ENCODE data around the gene DHODH.

Gene DHODH

GRCh38 chr16:72014675-72015074 lies 6.1 kb downstream of the DHODH start:
- no peaks in the 10 kb centered on the region for H3K27me3 ChIP-seq (ENCODE audit: insufficient read depth, low read length)

GRCh38 chr16:72015124-72015523 lies 6.6 kb downstream of the DHODH start:
- peaks cover 35% of the 10 kb centered on the region for H3K36me3 ChIP-seq (ENCODE audit: insufficient read depth, low read length)
- no peak overlapping the region for H3K4me3 ChIP-seq (ENCODE audit: low read depth, low read length, poor library complexity, severe bottlenecking)
- no peaks in the 10 kb centered on the region for H3K79me2 ChIP-seq (ENCODE audit: insufficient read depth, low read length)
- H4K20me1 ChIP-seq (ENCODE audit: insufficient read depth, low read length): no peaks in the 10 kb centered on the region
- peaks cover 15% of the 10 kb centered on the region for H3K4me1 ChIP-seq (ENCODE audit: insufficient read depth, low read length, severe bottlenecking)
- H3K4me2 ChIP-seq (ENCODE audit: low read length): no peak overlapping the region
- no peak overlapping the region for H3K27ac ChIP-seq (ENCODE audit: low read depth, low read length, poor library complexity, severe bottlenecking)
- H3K9ac ChIP-seq (ENCODE audit: low read length): no peak overlapping the region
- H2AFZ ChIP-seq (ENCODE audit: low read length): no peak overlapping the region
- no peaks in the 10 kb centered on the region for H3K27me3 ChIP-seq (ENCODE audit: insufficient read depth, low read length)
- H3F3A ChIP-seq (ENCODE audit: insufficient read depth, low read length): no peaks in the 10 kb centered on the region
- no peak for TF ChIP-seq EZH2 (IDR thresholded peaks at IDR 0.05; ENCODE audit: borderline replicate concordance, low read length)
- TF ChIP-seq CTCF (IDR thresholded peaks at IDR 0.05; ENCODE audit: low read length): no peak
- no peaks in the 10 kb centered on the region for H3K9me3 ChIP-seq (ENCODE audit: low read length)
- no peaks in the 10 kb centered on the region for H3K9me2 ChIP-seq (ENCODE audit: low read depth, low read length)

More at GRCh38 chr16:72014675-72015074, 6.1 kb downstream of the DHODH start:
- no peak overlapping the region for H3K4me2 ChIP-seq (ENCODE audit: low read length)
- H3K36me3 ChIP-seq (ENCODE audit: insufficient read depth, low read length): peaks cover 35% of the 10 kb centered on the region
- no peaks in the 10 kb centered on the region for H3F3A ChIP-seq (ENCODE audit: insufficient read depth, low read length)
- no peak overlapping the region for H3K4me3 ChIP-seq (ENCODE audit: low read depth, low read length, poor library complexity, severe bottlenecking)
- H2AFZ ChIP-seq (ENCODE audit: low read length): no peak overlapping the region
- no peak overlapping the region for H3K9ac ChIP-seq (ENCODE audit: low read length)
- no peak overlapping the region for H3K27ac ChIP-seq (ENCODE audit: low read depth, low read length, poor library complexity, severe bottlenecking)
- H3K9me3 ChIP-seq (ENCODE audit: low read length): no peaks in the 10 kb centered on the region
- H3K9me2 ChIP-seq (ENCODE audit: low read depth, low read length): no peaks in the 10 kb centered on the region
- H4K20me1 ChIP-seq (ENCODE audit: insufficient read depth, low read length): no peaks in the 10 kb centered on the region
- H3K4me1 ChIP-seq (ENCODE audit: insufficient read depth, low read length, severe bottlenecking): peaks cover 16% of the 10 kb centered on the region
- TF ChIP-seq EZH2 (IDR thresholded peaks at IDR 0.05; ENCODE audit: borderline replicate concordance, low read length) (no peak), CTCF (IDR thresholded peaks at IDR 0.05; ENCODE audit: low read length) (no peak)
- no peaks in the 10 kb centered on the region for H3K79me2 ChIP-seq (ENCODE audit: insufficient read depth, low read length)

GRCh38 chr16:72018470-72018869 lies 9.9 kb downstream of the DHODH start:
- no peak overlapping the region for H3K4me2 ChIP-seq (ENCODE audit: low read length)
- H3F3A ChIP-seq (ENCODE audit: insufficient read depth, low read length): no peaks in the 10 kb centered on the region
- no peaks in the 10 kb centered on the region for H3K79me2 ChIP-seq (ENCODE audit: insufficient read depth, low read length)
- H3K4me3 ChIP-seq (ENCODE audit: low read depth, low read length, poor library complexity, severe bottlenecking): no peak overlapping the region
- H4K20me1 ChIP-seq (ENCODE audit: insufficient read depth, low read length): no peaks in the 10 kb centered on the region
- peaks cover 58% of the 10 kb centered on the region for H3K36me3 ChIP-seq (ENCODE audit: insufficient read depth, low read length)
- no peak overlapping the region for H3K9ac ChIP-seq (ENCODE audit: low read length)
- peaks cover 8% of the 10 kb centered on the region for H3K4me1 ChIP-seq (ENCODE audit: insufficient read depth, low read length, severe bottlenecking)
- no peaks in the 10 kb centered on the region for H3K27me3 ChIP-seq (ENCODE audit: insufficient read depth, low read length)
- no peaks in the 10 kb centered on the region for H3K9me3 ChIP-seq (ENCODE audit: low read length)
- H3K9me2 ChIP-seq (ENCODE audit: low read depth, low read length): no peaks in the 10 kb centered on the region
- H3K27ac ChIP-seq (ENCODE audit: low read depth, low read length, poor library complexity, severe bottlenecking): no peak overlapping the region
- TF ChIP-seq CTCF (IDR thresholded peaks at IDR 0.05; ENCODE audit: low read length): no peak
- TF ChIP-seq EZH2 (IDR thresholded peaks at IDR 0.05; ENCODE audit: borderline replicate concordance, low read length): no peak
- H2AFZ ChIP-seq (ENCODE audit: low read length): no peak overlapping the region

All from OCI-LY1 (cell line).